Measurements from ENCODE around the gene YTHDF1. TPM values are rescaled to one million over a fixed set of nuclear protein-coding genes. Genes with fewer than 3 reads are reported as not detected.
A peak's percentile ranks its signal among the peaks of the same experiment; 100 is the strongest.

YTHDF1 gene
- total RNA-seq, 1 experiment from 2014 or later = 22.1 TPM

DNA sequence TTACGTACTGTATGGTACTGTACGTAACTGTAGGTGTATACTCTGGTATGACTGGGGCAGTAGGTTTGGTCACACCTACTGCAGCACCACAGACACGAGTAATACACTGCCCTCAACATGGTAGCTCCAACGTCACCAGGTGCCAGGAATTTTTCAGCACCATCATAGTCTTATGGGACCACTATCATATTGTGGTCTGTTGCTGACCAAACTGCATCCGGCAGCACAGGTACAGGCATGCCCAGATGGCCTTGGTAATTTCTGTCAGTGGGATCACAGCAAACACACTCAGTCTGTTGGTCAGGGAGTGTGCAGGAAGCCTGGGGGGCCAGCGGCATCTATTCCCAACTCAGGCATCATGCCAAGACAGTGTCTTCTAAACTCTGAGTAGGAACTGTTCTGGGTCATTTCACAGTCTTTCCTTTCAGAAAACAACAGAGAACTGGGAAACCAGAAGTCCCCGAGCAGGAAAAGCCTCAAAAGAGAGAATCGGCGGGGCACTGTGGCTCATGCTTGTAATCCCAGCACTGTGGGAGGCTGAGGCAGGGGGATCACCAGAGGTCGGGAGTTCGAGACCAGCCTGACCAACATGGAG is 5.8 kb downstream of the YTHDF1 start:
- DNase-seq (ENCODE audit: low read depth) = no peak

DNA sequence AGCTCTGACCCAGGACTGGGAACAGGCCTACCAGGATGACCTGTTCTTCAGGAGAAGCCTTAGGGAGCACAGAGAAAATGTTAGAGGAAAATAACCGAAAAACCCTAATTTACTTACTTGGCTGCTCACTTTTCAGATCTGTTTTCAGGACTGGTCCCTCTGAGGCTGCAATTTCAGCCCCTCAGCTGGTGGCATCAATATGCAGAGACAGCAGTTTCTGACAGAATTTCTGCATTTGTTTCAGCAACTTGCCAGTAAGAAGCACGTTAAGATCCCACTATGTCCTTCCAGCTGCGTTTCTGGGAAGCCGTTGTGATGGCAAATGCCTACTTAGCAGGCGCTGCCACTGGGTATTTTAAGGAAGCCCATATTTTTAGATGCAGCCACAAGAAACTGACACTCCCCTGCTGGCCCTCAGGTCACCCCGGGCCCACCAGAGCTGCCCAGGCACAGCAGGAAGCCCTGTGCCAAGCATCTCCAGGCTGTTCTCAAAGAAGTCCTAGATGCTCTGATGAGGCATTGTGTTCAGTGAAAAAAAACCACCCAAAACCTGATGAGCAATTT is 7.5 kb downstream of the YTHDF1 start:
- DNase-seq (ENCODE audit: low read depth) = no peak

DNA sequence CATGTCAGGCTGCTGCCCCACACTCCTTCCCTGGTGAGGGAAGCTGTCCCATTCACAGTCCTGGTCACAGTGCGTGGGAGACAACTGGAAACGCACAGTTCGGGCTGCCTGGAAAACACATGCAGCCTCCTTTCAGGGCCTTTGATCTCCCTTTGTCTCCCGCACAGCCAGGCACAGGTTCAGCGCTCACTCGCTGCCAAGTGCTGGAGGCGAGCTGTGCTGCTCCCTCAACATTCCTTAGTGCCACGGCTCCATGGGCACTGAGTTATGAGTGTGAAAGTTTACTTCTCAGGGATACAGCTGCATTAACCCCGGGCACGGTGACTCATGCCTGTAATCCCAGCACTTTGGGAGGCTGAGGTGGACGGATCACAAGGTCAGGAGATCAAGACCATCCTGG is 9.1 kb downstream of the YTHDF1 start:
- peak; percentile 75 for DNase-seq (ENCODE audit: low read depth)

DNA sequence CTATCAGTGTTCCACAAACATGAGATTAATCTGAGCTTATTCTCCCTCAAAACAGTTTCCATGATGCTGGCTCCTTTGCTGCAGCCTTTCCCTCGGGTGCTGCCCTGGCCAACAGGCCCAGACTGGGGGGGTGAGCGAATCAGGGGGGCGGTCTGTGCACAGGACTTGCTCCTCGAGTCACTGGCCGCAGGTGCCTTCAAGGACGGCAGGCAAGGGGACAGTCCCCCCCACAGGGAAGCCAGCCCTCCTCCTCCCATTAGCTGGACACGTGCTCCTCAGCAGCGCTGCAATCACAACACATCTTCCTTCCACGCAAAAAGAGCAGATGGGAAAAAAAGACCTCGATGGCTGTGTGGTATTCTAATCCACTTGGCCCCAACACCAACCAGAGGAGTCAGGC is 10.0 kb downstream of the YTHDF1 start:
- DNase-seq (ENCODE audit: low read depth) = no peak

DNA sequence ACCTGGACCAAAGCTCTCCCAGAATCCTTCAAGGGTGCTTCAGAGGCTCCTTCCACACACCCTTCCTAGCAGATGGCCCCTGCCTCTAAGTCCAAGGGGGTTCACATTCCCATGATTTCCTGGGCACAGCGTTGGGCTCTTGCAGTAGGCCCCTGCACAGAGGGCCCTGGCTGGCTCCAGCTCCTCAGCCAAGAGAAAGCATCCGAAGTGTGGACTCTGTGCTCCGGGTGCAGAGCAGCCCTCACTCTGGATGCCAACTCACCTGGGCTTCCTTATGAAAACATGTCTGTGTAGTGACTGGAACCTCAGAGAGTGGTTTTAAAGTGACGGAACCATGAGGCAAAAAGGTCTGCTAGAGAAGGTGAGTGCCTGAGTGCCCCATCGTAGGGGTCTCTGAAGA is 11.6 kb downstream of the YTHDF1 start:
- no peak for DNase-seq (ENCODE audit: low read depth)

DNA sequence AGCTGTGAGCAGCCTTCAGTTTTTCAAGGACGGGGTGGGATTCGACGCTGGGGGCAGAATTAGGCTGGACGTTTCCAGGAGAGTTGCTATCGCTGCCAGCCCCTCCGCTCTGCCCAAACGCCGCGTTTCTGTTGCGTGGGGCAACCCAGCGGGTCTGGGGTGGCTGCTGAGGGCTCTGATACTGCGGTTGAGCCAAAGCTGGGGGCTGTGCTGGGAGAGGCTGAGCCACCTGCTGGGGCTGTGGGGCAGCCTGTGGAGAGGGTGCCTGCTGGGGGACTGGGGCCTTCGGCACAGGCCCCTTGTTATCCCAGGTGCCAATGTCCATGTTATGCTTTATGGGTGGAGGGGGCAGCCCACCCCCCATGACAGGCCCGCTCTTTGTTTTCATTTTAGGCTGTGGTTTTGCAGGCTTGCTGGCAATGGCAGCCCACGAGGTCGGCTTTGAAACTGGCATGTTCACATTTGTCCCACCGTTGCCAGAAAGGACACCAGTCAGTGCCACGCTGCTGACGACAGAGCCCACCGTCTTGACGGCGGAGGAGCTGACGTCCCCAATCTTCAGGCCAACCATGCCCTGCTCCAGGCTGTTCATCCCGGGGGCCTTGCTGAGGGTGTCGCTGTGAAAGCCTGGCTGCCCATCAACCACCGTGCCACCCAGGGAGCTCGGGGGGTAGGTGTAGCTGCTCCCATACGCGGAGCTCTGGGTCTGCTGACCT is 13.0 kb downstream of the YTHDF1 start:
- DNase-seq (ENCODE audit: low read depth) = no peak

DNA sequence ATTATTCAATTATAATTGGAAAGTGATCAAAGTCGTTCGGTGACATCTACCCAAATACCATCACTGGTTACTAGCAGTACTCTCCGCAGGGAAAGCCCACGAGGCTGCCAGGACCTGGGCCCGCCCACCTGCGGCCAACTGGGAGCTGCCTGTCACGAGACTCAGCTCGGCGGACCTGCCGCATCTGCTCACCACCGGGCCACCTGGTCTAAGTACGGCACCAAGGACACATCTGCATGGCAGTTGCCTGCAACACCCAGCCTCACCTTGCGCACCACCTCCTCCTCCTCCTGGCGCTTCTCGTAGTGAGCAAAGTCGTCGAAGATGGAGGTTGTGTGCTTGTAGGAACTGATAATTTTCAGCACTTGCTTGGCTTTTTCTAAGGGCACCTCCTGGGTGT is 13.9 kb downstream of the YTHDF1 start:
- DNase-seq (ENCODE audit: low read depth) = no peak

DNA sequence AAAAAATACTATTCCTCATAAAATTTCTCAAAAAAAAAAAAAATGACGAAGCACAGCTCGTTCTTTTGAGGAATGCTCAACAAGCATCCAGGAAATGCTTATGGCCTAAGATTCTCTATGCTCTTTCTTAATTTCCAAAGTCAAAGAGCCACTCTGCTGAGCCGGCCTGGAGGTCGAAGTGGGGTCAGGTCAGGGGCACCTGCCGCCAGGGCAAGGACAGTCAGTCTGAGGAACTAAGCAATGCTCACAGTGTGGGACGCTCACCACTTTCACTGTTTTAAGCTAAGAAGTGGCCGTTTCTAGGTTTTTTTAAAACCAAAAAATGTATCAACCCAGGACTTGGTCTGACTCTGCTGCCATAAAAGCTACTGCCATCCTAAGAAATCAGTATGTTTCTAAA is 17.3 kb downstream of the YTHDF1 start:
- no peak for DNase-seq (ENCODE audit: low read depth)

DNA sequence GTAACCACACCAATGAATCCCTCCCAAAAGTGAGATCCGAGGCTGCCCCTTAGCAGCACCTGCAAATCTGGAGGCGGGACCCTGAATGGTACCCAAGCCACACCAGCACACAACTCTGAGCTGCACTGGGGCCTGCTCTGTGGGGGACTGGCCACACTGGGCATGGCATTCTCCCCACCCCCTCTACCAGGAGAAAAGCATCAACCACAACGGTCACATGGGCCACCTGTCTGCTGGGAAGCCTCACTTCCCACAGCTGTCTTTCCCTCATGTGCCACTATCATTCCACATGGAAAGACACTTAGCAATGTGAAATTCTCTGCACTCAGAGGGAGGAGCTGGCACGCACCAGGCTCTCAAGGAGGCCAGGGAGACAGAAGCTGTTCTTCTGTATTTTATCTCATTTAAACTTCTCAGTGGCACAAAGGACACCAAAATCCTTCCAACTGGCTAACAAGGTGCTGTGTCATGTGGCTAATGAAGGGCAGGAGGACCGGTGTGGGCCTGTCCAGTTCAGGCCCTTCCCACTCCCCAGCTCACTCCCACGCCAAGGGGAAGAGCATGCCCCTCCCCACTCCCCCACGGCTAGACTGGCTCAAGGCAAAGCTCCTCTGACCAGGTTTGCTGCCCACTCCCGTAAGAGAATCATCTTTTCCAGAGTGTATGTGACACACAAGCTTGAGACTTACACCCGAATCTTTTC is 19.0 kb downstream of the YTHDF1 start:
- no peak for DNase-seq (ENCODE audit: low read depth)

DNA sequence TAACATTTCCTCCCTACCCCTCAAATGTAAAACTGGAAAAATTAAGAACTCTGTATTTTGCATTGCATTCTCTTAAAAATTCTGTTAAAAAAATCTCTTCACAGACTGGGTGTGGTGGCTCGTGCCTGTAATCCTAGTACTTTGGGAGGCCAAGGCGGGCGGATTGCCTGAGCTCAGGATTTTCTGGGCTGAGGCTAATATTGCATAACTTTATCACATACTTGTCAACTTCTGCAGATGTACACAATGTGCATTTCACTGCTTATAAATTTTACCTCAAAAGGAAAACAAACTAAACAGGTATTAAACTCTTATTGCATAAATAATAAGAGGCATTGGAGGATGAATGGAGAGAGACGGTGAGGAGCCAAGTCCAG is 21.1 kb downstream of the YTHDF1 start:
- no peak for DNase-seq (ENCODE audit: low read depth)

DNA sequence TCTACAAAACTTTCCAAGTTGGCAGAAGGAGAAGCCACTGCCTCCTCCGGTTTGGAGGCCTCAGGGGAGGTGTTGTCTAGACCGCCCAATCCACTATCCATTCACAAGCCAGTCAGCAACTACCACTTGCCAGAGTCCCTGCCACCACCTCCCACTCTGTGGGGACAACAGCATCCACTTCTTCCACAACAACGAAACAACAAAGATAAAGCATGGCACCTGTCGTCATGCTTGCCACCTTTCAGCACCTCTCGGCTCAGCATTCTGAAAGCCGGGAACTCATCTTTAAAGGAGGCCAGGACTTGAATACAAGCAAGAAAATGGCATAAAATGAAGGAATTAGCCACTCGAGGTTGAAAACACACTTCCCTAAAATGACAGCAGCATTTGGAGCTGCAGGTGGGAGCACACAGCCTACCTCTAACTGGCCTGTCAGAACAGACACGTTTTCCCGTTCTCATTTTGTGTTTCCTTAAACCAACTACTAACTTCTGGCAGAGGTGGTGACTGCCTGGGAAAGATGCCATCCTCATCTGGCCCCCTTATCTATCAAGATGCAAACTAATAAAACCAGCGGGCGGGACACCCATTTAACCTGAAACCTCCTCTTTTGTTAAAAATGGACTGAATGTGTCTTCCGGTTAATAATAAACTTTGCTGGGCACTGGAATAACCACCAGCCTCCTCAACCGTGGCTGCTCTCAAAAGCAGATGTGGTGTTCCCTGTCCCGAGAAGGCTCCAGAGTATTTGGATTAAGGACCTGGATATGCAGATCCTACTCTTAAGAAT is 21.7 kb downstream of the YTHDF1 start:
- no peak for DNase-seq (ENCODE audit: low read depth)

DNA sequence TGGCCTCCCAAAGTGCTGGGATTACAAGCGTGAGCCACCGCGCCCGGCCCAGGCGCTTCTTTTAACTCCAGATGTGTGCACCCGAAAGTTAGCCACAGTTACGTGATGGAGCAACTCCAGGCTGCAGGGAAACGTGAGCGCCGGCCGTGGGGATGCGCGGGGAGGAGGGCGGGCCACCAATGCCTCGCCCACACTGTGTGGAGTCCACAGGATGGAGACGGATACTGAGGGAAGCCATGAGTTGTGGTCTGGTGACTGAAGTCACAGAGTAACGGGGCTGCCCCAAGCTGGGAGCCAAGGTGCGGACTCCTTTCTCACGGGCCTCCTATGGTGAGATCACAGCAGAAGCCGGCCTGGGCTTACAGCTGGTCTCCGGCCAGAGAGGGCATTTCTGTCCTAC is 23.2 kb downstream of the YTHDF1 start:
- DNase-seq (ENCODE audit: low read depth) = no peak

DNA sequence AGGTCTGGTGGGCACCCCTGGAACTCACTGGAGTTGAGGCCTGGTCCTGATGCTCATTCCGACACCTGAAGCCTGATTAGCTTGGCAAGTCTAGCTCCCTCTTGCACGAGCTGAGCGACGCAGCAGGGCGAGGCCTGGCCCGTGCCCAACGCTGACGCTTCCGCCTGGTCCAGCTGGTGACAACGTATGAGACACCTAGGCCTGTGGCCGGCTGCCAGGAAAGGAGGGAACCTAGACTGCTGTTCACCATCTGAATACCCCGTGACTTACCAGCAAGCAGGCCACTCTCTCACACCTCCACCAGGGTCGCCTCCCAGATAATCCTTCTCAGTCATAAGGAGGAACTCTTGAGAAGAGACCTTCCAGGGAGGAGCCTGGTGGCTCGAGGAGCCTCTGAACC is 24.5 kb downstream of the YTHDF1 start:
- peak; percentile 47 for DNase-seq (ENCODE audit: low read depth)

DNA sequence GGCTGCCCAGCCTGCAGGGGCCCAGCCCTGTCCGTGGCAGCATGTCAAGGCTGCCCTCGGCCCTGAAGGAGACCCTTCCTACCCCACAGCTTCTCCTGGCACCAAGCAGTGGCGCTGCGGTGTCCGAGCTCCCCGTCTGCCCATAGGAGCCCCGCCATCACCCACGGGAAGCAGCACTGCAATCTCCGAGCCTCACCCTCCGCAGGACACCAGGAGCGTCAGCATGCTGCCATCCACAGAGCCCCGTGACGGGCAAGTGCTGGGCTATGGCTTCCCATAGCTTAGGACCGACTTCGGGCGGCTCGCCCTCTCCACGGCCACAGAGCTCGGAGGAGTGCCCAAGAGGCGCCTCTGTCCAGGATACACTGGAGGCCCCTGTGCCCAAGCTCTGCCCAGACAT is 25.1 kb downstream of the YTHDF1 start:
- no peak for DNase-seq (ENCODE audit: low read depth)

DNA sequence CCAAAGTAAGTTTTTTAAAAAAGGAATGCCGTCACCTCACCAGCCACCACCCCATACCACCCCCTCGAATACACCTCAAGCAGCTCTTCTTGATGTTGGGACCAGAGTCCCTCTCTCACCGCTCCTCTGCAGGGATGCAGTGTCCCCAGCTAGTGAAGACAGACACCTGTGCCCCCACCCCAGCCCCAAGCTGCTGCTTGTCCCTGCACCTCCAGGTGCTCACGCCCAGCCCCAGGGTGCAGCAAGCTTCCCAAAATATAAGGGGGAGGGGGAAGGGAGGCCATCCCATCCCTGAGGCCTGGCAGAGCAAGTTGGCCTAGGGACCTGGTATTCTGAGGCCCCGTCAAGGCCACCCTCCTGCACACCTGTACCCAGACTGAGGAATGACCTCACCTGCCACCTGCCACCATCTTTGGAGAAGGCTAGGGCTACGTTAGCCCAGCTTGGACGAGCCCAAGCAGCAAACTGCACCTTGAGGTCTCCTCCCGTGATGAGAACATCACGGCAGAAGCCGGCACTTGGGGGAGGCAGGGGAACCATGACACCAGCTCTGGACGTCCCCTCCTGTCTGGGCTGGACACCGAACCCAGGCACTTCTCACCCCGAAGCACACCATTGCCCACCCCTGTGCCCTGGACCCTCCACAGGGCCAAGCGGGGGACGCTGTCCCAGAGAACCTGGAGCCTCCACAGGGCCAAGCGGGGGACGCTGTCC is 25.9 kb downstream of the YTHDF1 start:
- no peak for DNase-seq (ENCODE audit: low read depth)

DNA sequence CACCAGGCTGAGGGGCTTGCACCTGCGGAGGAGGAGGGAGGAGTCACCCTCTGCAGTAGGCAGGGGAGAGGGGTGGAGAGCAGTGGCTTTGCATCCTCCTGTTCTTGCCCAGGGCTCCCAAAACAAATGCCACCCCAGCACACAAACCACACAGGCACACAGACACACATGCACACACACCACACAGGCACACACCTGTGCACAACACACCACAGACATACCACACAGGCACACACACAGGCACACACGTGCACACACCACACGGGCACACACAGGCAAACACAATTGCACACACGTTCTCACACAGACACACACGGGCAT is 26.6 kb downstream of the YTHDF1 start:
- no peak for DNase-seq (ENCODE audit: low read depth)

DNA sequence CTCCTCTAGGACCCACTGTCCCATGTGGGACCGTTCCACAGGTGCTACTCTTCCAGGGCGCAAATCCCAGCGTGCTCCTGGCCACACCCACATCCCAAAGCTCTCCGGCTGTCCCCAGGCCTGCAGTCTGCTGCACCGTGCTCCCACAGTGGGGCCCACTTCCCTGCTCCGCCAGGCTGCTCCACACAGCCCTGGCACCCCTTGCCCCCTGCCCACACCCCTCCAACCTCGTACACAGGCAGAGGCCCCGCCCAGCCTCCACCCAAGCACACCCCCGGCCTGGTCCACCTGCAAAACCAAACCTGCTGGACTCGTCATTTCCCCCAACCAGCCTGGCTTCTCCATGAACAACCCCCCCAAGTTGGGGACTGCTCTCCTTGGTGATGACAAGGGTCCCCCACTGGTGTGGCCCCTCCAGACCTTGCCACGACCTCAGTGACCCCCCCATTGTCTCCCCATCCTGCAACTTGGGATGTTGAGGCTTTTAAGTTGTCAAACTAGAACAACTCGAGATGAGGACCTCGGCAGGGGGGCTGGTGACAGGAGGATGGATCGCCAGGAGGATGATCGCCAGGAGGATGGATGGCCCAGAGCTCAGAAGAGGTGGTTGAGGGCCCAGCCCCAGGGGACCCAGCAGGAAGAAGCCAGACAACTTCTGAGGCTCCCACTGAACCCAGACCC is 27.1 kb downstream of the YTHDF1 start:
- no peak for DNase-seq (ENCODE audit: low read depth)

DNA sequence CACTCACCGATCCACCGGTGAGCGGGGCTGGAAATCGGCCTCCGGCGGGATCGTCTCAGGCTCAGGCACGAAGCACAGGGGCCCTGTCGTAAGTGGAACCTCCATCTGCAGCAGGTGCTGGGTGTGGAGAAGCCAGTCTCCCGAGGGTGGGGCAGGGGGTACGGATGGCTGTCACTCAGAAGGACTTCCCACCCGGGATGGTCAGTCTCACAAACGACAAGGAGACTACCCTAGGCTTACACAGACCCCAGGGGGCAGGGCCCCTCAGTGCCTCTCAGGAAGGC is 27.8 kb downstream of the YTHDF1 start:
- DNase-seq (ENCODE audit: low read depth) = no peak

DNA sequence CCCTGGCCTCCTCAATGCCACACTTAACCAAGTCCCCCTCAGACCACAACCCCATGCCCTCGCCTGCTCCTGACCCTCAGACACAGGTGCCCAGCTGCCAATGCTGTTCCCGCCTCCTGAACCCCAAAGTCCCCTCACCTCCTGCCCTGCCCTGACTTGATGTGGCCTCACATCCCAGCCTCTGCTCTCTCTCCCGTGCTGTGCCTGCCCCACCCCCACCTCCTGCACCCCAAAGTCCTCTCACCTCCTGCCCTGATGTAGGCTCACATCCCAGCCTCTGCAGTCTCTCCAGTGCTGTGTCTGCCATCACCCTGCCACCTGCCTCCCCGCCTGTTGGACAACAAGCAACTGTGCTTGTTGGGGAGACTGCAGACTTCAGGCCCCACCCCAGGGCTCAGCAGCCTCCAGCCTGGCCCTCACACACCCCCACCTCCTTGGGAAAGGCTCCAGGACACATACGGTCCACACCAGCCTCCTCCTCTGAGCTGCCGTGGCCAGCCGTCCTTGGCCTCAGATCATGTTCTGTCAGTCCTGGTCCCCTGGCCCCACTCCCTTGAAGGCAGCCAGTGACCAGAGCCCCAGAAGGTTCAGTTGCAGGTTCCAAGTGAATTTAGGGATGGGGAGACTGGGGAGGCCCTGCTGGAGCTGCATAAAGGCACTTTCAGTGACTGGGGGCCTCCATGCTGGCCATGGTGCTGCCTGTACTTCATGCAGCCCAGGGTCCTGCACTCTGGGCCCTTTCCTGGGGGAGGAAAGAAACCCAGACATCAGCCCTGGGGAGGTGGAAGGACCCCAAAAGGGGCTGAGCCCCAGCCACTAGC is 28.4 kb downstream of the YTHDF1 start:
- DNase-seq (ENCODE audit: low read depth) = no peak

DNA sequence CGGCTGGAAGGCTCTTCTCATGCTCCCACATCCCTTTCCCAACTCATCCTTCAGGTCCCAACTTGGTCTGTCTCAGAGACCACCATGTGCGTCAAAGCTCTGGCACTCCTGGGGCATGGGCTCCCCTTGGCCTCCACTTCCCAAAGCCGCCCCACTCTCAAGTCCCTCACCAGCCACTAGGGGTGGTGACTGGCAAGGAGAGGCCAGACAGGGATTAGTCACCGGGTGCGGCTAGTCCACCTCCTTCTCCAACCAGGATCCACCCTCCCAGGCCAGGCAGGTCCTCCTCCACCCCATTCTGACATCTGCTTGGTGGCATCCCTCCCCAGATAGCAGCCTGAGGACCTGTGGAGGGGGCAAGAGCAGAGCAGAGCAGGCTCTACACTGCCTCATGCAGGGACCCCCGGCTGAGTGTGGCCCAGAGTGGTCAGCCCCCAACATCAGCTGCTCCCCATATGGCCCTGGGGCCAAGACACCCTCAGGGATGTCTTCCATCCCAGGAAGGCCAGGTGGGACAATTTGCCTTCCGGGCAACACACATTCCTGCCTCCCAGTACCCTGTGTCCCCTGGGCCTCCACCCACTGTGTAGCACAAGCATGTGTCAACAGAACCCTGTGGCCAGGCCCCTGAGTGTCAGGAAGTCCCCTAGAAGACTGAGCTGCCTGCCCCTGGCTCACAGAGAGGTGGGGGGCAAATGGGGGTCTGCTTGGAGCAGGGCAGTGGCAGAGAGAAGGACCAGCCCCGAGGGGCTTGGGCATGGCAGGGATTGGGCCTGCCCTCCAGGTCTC is 29.2 kb downstream of the YTHDF1 start:
- peak; percentile 37 for DNase-seq (ENCODE audit: low read depth)
